ENCODE results near the gene FEM1C.
A peak's percentile ranks its signal among the peaks of the same experiment; 100 is the strongest.

FEM1C gene

DNA sequence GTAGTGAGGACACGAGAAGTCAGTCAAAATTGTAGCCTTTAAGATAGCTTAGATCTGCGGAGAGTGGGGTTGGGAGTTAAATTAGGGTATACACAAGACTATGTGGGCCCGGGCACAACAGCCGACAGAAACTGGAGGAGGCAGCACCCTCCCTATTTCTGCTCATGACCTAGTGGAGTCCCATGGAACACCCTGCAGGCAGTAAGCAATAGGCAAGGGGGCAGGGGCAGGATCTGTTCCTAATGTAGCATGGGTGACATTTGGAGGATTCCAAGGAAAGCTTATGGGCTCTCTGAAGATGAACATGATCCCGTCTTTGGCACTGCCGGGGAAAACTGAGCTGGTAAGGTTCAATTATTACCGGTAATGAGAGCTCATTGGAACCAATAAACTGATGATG, 67.0 kb downstream of the FEM1C start:
- H3K4me2 ChIP-seq (ENCODE audit: low read length), result no peak overlapping the region
- no peak for TF ChIP-seq EZH2phosphoT487 (IDR thresholded peaks at IDR 0.05; ENCODE audit: low read depth)
- TF ChIP-seq, protein P1, sequence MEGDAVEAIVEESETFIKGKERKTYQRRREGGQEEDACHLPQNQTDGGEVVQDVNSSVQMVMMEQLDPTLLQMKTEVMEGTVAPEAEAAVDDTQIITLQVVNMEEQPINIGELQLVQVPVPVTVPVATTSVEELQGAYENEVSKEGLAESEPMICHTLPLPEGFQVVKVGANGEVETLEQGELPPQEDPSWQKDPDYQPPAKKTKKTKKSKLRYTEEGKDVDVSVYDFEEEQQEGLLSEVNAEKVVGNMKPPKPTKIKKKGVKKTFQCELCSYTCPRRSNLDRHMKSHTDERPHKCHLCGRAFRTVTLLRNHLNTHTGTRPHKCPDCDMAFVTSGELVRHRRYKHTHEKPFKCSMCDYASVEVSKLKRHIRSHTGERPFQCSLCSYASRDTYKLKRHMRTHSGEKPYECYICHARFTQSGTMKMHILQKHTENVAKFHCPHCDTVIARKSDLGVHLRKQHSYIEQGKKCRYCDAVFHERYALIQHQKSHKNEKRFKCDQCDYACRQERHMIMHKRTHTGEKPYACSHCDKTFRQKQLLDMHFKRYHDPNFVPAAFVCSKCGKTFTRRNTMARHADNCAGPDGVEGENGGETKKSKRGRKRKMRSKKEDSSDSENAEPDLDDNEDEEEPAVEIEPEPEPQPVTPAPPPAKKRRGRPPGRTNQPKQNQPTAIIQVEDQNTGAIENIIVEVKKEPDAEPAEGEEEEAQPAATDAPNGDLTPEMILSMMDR (IDR thresholded peaks at IDR 0.05; ENCODE audit: low read depth, low read length), result no peak

DNA sequence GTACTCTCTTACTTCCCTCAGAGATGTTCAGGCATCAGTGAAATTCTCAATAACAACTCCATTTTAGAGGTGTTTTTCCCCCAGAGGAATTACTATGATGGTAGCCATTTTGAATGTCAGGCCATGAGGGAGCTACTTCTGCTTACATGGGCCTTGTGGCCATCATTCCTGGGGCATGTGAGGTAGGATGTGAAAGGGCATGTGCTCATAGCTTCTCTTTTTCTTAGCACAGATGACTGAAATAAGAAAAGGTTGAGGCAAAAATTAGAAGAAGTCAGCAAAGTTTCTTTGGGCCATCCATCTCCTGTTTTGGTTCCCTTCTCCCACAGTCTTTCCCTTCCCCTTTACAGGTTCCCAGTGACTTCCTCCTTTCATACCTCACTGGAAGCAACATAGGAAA, 68.8 kb downstream of the FEM1C start:
- Histone ChIP-seq H3K27me3 (ENCODE audit: low read depth, low read length) (no peaks in the 10 kb centered on the region), H3K79me2 (ENCODE audit: low read length) (no peaks in the 10 kb centered on the region), H3K9ac (ENCODE audit: low read length) (no peak overlapping the region), H3K36me3 (replicated peaks; ENCODE audit: low read depth, low read length) (no peaks in the 10 kb centered on the region), H2AFZ (ENCODE audit: low read depth, low read length) (no peak overlapping the region), H3K27ac (ENCODE audit: low read length) (peak overlapping the region; percentile 13; the same call in 1 of the 2 replicates), H3K4me1 (ENCODE audit: low read length) (peaks cover 43% of the 10 kb centered on the region), H3K4me3 (ENCODE audit: low read length) (no peak overlapping the region), H4K20me1 (ENCODE audit: insufficient read depth, low read length) (no peaks in the 10 kb centered on the region), H3K4me2 (ENCODE audit: low read length) (no peak overlapping the region), H3K9me3 (ENCODE audit: insufficient read depth, low read length) (no peaks in the 10 kb centered on the region)
- TF ChIP-seq, protein P1 (IDR thresholded peaks at IDR 0.05; ENCODE audit: low read depth, low read length), result no peak
- no peak for TF ChIP-seq EZH2phosphoT487 (IDR thresholded peaks at IDR 0.05; ENCODE audit: low read depth)

More for the DNA sequence above, 67.0 kb downstream of the FEM1C start:
- Histone ChIP-seq H4K20me1 (ENCODE audit: insufficient read depth, low read length) (no peaks in the 10 kb centered on the region), H3K4me3 (ENCODE audit: low read length) (no peak overlapping the region), H3K27ac (ENCODE audit: low read length) (no peak overlapping the region), H3K9me3 (ENCODE audit: insufficient read depth, low read length) (no peaks in the 10 kb centered on the region), H2AFZ (ENCODE audit: low read depth, low read length) (no peak overlapping the region), H3K79me2 (ENCODE audit: low read length) (no peaks in the 10 kb centered on the region), H3K36me3 (replicated peaks; ENCODE audit: low read depth, low read length) (no peaks in the 10 kb centered on the region), H3K9ac (ENCODE audit: low read length) (no peak overlapping the region), H3K4me1 (ENCODE audit: low read length) (peaks cover 48% of the 10 kb centered on the region), H3K27me3 (ENCODE audit: low read depth, low read length) (no peaks in the 10 kb centered on the region)

DNA sequence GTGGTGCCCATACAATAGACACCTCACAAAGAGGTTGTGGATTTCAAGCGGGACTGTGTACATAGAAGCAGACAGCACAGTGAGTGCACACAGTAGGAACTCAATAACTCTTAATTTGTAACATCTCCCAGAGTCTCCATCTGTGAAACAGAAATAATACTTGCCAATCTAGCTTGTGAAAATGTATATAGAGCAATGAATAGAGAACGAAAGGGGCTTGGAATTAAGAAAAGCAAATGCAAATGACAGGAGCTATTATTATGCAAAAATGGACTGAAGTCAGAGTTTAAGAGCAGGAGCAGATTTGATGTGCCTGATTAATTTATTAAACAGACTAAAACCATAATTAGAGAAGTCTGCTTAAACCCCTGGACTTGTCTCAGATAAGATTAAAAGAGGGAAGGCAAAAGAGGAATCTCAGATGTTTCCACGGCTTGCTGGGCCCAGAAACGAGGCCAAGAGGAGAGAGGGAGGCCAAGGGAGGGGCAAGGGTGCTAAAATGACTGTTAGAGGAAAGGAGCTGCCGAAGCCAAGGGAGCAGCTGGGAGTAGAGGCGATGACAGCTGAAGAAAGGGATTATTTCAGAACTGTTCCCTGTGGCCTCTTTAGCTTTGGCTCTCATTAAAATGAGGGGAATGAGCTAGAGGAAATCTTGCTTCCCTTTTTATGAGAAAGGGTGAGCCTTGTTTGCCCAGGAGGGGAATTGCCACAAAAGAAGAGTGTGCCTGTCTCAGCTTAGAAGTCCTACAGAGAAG, 72.1 kb downstream of the FEM1C start:
- H3K4me3 ChIP-seq (ENCODE audit: low read length), result no peak overlapping the region
- H3K79me2 ChIP-seq (ENCODE audit: low read length), result no peaks in the 10 kb centered on the region
- no peaks in the 10 kb centered on the region for H3K9me3 ChIP-seq (ENCODE audit: insufficient read depth, low read length)
- H3K36me3 ChIP-seq (replicated peaks; ENCODE audit: low read depth, low read length), result no peaks in the 10 kb centered on the region
- H3K4me1 ChIP-seq (ENCODE audit: low read length), result peaks cover 22% of the 10 kb centered on the region
- H3K4me2 ChIP-seq (ENCODE audit: low read length), result peak overlapping the region; percentile 7; the same call in 1 of the 2 replicates
- H2AFZ ChIP-seq (ENCODE audit: low read depth, low read length), result 0 out of 2 replicates have a peak overlapping the region, but pooled peaks have one; percentile 21
- TF ChIP-seq, protein P1 (IDR thresholded peaks at IDR 0.05; ENCODE audit: low read depth, low read length), result no peak
- no peak for TF ChIP-seq EZH2phosphoT487 (IDR thresholded peaks at IDR 0.05; ENCODE audit: low read depth)
- no peaks in the 10 kb centered on the region for H3K27me3 ChIP-seq (ENCODE audit: low read depth, low read length)
- no peak overlapping the region for H3K9ac ChIP-seq (ENCODE audit: low read length)
- no peak overlapping the region for H3K27ac ChIP-seq (ENCODE audit: low read length)
- H4K20me1 ChIP-seq (ENCODE audit: insufficient read depth, low read length), result no peaks in the 10 kb centered on the region

DNA sequence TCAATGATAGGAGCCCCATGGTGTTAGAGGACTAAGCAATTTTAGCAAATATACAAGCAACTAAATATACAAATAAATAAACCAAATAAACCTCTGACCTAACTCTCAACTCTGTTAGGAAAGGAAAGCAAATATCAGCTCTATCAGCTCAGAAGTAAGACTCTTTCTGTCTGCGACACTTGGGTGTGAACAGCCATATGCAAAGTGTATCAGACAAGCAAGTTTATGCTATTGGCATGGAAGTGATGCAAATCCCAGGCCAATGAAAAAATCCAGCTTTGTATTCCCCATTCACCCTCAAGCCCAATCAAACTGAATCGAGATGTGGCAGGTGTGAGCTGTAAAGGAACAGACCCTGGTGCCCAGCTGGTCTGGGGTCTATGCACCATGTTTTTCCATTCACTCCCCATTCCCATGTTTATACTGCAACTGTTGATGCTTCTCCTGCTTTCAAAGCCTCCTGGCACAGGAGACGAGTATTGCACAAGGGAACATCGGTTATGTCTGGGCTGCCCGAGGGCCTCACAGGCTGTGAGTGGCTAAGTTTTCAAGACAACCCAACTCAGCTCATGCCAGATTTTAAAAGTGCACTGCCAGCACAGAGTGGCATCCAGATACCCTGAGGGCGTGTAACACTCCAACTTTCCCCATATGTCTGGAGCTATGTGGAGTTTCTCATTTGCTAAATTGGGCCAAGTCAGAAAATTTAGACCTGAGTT, 73.1 kb downstream of the FEM1C start:
- Histone ChIP-seq H3K27ac (ENCODE audit: low read length) (no peak overlapping the region), H2AFZ (ENCODE audit: low read depth, low read length) (no peak overlapping the region), H3K36me3 (replicated peaks; ENCODE audit: low read depth, low read length) (no peaks in the 10 kb centered on the region), H4K20me1 (ENCODE audit: insufficient read depth, low read length) (no peaks in the 10 kb centered on the region), H3K4me2 (ENCODE audit: low read length) (no peak overlapping the region), H3K4me3 (ENCODE audit: low read length) (no peak overlapping the region), H3K79me2 (ENCODE audit: low read length) (no peaks in the 10 kb centered on the region), H3K9ac (ENCODE audit: low read length) (no peak overlapping the region), H3K9me3 (ENCODE audit: insufficient read depth, low read length) (no peaks in the 10 kb centered on the region), H3K27me3 (ENCODE audit: low read depth, low read length) (no peaks in the 10 kb centered on the region), H3K4me1 (ENCODE audit: low read length) (peaks cover 22% of the 10 kb centered on the region)
- no peak for TF ChIP-seq EZH2phosphoT487 (IDR thresholded peaks at IDR 0.05; ENCODE audit: low read depth)
- TF ChIP-seq, protein P1 (IDR thresholded peaks at IDR 0.05; ENCODE audit: low read depth, low read length), result no peak

Data from OCI-LY3 (cell line).